SU-DHL-6 (cell line): ENCODE results near the gene PTTG1IP2.

Experiments used
- H2AFZ ChIP-seq: fragments of 200-600 bp; sonication (generic); 2 replicates; pipeline ENCODE4 v1.6.1; 2014; ENCODE audit warnings: low read depth, mild to moderate bottlenecking, moderate library complexity, mixed read lengths, antibody characterized with exemption, low read length; ENCODE audit not compliant: severe bottlenecking
- H3F3A ChIP-seq: fragments of 200-600 bp; shearing (Covaris generic); 2 replicates; pipeline ENCODE4 v1.6.0; 2016; ENCODE audit warnings: antibody characterized with exemption, mild to moderate bottlenecking; ENCODE audit not compliant: insufficient read depth
- H3K27ac ChIP-seq: fragments of 200-600 bp; sonication (generic); 2 replicates; pipeline ENCODE4 v1.5.1; 2016; ENCODE audit warnings: low read depth, mild to moderate bottlenecking, low read length, moderate library complexity, mixed read lengths
- H3K27me3 ChIP-seq: fragments of 200-600 bp; sonication (generic), shearing (Covaris generic); 2 replicates; pipeline ENCODE4 v1.6.0; 2014; ENCODE audit warnings: mild to moderate bottlenecking, low read length
- H3K36me3 ChIP-seq: fragments of 200-600 bp; sonication (generic); 2 replicates; pipeline ENCODE4 v1.6.1; 2014; ENCODE audit warnings: mild to moderate bottlenecking, low read length, mixed read lengths
- H3K4me2 ChIP-seq: fragments of 300-600, 200-600 bp; shearing (Covaris generic), sonication (generic); 2 replicates; pipeline ENCODE4 v1.6.0; 2014; ENCODE audit warnings: low read length, low read depth, mild to moderate bottlenecking; ENCODE audit not compliant: poor library complexity, severe bottlenecking
- H3K4me3 ChIP-seq: fragments of 200-600 bp; sonication (generic); 2 replicates; pipeline ENCODE4 v1.5.1; 2014; ENCODE audit warnings: antibody characterized with exemption, low read length, mild to moderate bottlenecking, mixed read lengths; ENCODE audit not compliant: insufficient read depth, poor library complexity, severe bottlenecking
- H3K79me2 ChIP-seq: fragments of 200-600 bp; sonication (generic); 2 replicates; pipeline ENCODE4 v1.6.1; 2014; ENCODE audit warnings: mild to moderate bottlenecking, low read length, moderate library complexity; ENCODE audit not compliant: insufficient read depth
- H3K9ac ChIP-seq: fragments of 200-600 bp; sonication (generic); 2 replicates; pipeline ENCODE4 v1.7.0; 2014; ENCODE audit warnings: mild to moderate bottlenecking, low read length
- H3K9me2 ChIP-seq: fragments of 200-600 bp; sonication (generic); replicated peaks from 2 replicates; pipeline ENCODE4 v1.6.1; 2014; ENCODE audit warnings: low read length; ENCODE audit not compliant: insufficient read depth
- H3K9me3 ChIP-seq: fragments of 200-600 bp; sonication (generic); 2 replicates; pipeline ENCODE4 v1.6.1; 2014; ENCODE audit warnings: low read length, mixed read lengths; ENCODE audit not compliant: insufficient read depth
- H4K20me1 ChIP-seq: fragments of 200-600 bp; sonication (generic); 2 replicates; pipeline ENCODE4 v1.6.1; 2014; ENCODE audit warnings: low read depth, mild to moderate bottlenecking, antibody characterized with exemption, low read length, moderate library complexity, mixed read lengths
- EZH2phosphoT487 ChIP-seq: fragments of 200-600 bp; sonication (generic), shearing (Covaris generic); conservative IDR thresholded peaks from 2 replicates; pipeline ENCODE4 v1.6.1; 2018; ENCODE audit warnings: mild to moderate bottlenecking, antibody characterized with exemption, low read length, moderate library complexity, mixed read lengths
- TF ChIP-seq, protein P1 (sequence below): fragments of 200-600 bp; sonication (generic); IDR thresholded peaks from one replicate; pipeline ENCODE4 v1.5.1; 2017; ENCODE audit warnings: antibody characterized with exemption, mild to moderate bottlenecking, low read length, moderate library complexity; ENCODE audit not compliant: insufficient read depth, poor library complexity, severe bottlenecking

PTTG1IP2 gene

DNA sequence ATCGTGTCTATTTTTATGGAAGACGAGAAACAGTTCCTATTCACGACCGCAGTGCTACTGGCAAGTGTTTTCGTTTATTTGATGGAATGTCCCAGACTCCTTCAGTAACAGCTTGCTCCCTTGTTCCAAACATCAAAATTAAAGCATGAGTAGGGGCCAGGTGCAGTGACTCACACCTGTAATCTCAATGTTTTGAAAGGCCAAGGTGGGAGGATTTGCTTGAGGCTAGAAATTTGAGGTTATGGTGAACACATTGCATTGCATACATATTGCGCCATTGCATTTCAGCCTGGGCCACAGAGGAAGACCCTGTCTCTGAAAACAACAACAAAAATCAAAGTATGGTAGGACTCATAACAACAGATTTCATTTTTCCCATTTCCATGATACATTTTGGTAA is 22.8 kb downstream of the PTTG1IP2 start:
- Histone ChIP-seq H3K4me2 (no peak overlapping the region), H3K9me2 (no peaks in the 10 kb centered on the region), H3K9ac (no peak overlapping the region), H4K20me1 (no peaks in the 10 kb centered on the region; the same call in 1 of the 2 replicates), H3K27ac (no peak overlapping the region), H3K79me2 (no peaks in the 10 kb centered on the region), H3K4me3 (no peak overlapping the region), H3K9me3 (no peaks in the 10 kb centered on the region), H3F3A (no peaks in the 10 kb centered on the region), H2AFZ (no peak overlapping the region), H3K27me3 (no peaks in the 10 kb centered on the region), H3K36me3 (no peaks in the 10 kb centered on the region; the same call in 1 of the 2 replicates)
- no peak for TF ChIP-seq EZH2phosphoT487
- TF ChIP-seq, protein P1, sequence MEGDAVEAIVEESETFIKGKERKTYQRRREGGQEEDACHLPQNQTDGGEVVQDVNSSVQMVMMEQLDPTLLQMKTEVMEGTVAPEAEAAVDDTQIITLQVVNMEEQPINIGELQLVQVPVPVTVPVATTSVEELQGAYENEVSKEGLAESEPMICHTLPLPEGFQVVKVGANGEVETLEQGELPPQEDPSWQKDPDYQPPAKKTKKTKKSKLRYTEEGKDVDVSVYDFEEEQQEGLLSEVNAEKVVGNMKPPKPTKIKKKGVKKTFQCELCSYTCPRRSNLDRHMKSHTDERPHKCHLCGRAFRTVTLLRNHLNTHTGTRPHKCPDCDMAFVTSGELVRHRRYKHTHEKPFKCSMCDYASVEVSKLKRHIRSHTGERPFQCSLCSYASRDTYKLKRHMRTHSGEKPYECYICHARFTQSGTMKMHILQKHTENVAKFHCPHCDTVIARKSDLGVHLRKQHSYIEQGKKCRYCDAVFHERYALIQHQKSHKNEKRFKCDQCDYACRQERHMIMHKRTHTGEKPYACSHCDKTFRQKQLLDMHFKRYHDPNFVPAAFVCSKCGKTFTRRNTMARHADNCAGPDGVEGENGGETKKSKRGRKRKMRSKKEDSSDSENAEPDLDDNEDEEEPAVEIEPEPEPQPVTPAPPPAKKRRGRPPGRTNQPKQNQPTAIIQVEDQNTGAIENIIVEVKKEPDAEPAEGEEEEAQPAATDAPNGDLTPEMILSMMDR: no peak

DNA sequence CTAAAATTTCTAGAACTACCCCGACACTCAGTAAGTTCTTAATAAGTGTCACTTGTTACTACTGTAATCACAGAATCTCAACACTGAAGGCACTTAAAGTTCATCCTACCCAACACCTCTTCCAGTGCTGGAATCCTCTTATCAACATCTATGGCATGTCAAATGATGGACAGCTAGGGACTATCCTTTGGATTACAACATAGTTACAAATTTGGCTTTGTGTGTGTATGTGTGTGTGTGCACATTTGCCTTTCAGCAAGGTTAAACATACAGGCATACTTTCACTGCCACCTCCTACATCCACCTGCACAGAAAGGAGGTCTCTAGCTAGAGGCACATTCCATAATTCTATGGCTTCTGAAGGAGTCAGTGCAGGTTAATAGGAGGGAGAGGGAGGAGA is 25.8 kb downstream of the PTTG1IP2 start:
- H2AFZ ChIP-seq: no peak overlapping the region
- H3K79me2 ChIP-seq: no peaks in the 10 kb centered on the region
- no peaks in the 10 kb centered on the region for H3K36me3 ChIP-seq
- H4K20me1 ChIP-seq: no peaks in the 10 kb centered on the region
- H3K4me3 ChIP-seq: no peak overlapping the region
- TF ChIP-seq, protein P1: no peak
- TF ChIP-seq EZH2phosphoT487: no peak
- no peaks in the 10 kb centered on the region for H3K9me3 ChIP-seq
- H3K9ac ChIP-seq: no peak overlapping the region
- H3K27me3 ChIP-seq: no peaks in the 10 kb centered on the region
- H3F3A ChIP-seq: no peaks in the 10 kb centered on the region
- no peaks in the 10 kb centered on the region for H3K9me2 ChIP-seq
- no peak overlapping the region for H3K27ac ChIP-seq
- H3K4me2 ChIP-seq: no peak overlapping the region

DNA sequence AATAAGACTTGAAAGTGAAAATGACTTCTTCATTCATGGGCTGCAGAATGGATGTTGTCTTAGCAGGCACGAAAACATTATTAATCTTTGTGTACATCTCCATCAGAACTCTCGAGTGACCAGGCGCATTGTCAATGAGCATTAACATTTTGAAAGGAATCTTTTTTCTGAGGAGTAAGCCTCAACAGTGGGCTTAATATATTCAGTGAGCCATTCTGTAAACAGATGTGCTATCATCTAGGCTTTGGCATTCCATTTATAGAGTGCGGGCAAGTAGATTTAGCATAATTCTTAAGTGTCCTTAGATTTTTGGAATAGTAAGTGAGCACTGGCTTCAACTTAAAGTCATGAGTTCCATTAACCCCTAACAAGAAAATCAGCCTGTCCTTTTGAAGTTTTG is 33.1 kb downstream of the PTTG1IP2 start:
- Histone ChIP-seq H2AFZ (no peak overlapping the region), H3F3A (no peaks in the 10 kb centered on the region), H3K79me2 (no peaks in the 10 kb centered on the region), H3K4me2 (no peak overlapping the region), H3K4me3 (no peak overlapping the region), H3K27me3 (no peaks in the 10 kb centered on the region), H3K36me3 (no peaks in the 10 kb centered on the region), H3K27ac (no peak overlapping the region), H4K20me1 (no peaks in the 10 kb centered on the region), H3K9ac (no peak overlapping the region), H3K9me2 (no peaks in the 10 kb centered on the region), H3K9me3 (no peaks in the 10 kb centered on the region)
- TF ChIP-seq EZH2phosphoT487: no peak
- TF ChIP-seq, protein P1: no peak

DNA sequence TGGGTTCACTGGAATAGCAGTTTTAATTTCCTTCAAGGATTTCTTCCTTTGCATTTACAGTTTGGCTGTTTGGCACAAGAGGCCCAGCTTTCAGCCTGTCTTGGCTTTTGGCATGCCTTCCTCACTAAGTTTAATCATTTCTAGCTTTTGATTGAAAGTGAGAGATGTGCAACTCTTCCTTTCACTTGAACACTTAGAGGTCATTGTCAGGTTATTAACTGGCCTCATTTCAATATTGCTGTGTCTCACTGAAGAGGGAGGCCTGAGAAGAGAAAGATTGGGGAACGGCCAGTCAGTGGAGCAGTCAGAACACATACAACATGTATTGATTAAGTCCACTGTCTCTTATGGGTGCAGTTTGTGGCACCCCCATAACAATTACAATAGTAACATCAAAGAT is 33.9 kb downstream of the PTTG1IP2 start:
- no peak overlapping the region for H3K4me3 ChIP-seq
- H3K9me3 ChIP-seq: no peaks in the 10 kb centered on the region
- no peak overlapping the region for H3K4me2 ChIP-seq
- H3K79me2 ChIP-seq: no peaks in the 10 kb centered on the region
- no peaks in the 10 kb centered on the region for H4K20me1 ChIP-seq
- no peaks in the 10 kb centered on the region for H3K36me3 ChIP-seq
- no peak overlapping the region for H3K27ac ChIP-seq
- H3F3A ChIP-seq: no peaks in the 10 kb centered on the region
- H3K9me2 ChIP-seq: no peaks in the 10 kb centered on the region
- no peak overlapping the region for H2AFZ ChIP-seq
- H3K27me3 ChIP-seq: no peaks in the 10 kb centered on the region
- no peak overlapping the region for H3K9ac ChIP-seq
- no peak for TF ChIP-seq EZH2phosphoT487
- TF ChIP-seq, protein P1: no peak
